GM19438 (cell line): ENCODE measurements around the gene IL1R1.
"Not testable (repeated sequence)": the region's sequence is repeated elsewhere in the genome, so short reads cannot be mapped to it uniquely, and the experiment has no call there.

Source experiments
- ATAC-seq: cut with Tn5 transposase; IDR thresholded peaks from one replicate; pipeline ENCODE4 v1.9.1; 2021; ENCODE audit warnings: low read depth; ENCODE audit not compliant: unreplicated experiment

Gene IL1R1

GRCh38 chr2:102110596-102111334, 31.8 kb upstream of the IL1R1 start:
- no peak for ATAC-seq

- no peak for ATAC-seq
Observed at GRCh38 chr2:102111823-102112222, 30.7 kb upstream of the IL1R1 start.

- ATAC-seq = no peak
Observed at GRCh38 chr2:102112271-102112670, 30.3 kb upstream of the IL1R1 start.

- ATAC-seq = no peak
Observed at GRCh38 chr2:102112692-102113665, 29.6 kb upstream of the IL1R1 start.

GRCh38 chr2:102114290-102114721, 28.2 kb upstream of the IL1R1 start:
- no peak for ATAC-seq

- ATAC-seq = no peak
Observed at GRCh38 chr2:102114851-102115497, 27.6 kb upstream of the IL1R1 start.

GRCh38 chr2:102116630-102117471, 25.7 kb upstream of the IL1R1 start:
- no peak for ATAC-seq

- no peak for ATAC-seq
Observed at GRCh38 chr2:102117472-102117858, 25.1 kb upstream of the IL1R1 start.

GRCh38 chr2:102119255-102119654, 23.3 kb upstream of the IL1R1 start:
- no peak for ATAC-seq

GRCh38 chr2:102120261-102120660, 22.3 kb upstream of the IL1R1 start:
- ATAC-seq = no peak

- ATAC-seq = no peak
Observed at GRCh38 chr2:102120701-102121159, 21.8 kb upstream of the IL1R1 start.

- no peak for ATAC-seq
Observed at GRCh38 chr2:102122115-102122514, 20.4 kb upstream of the IL1R1 start.

- no peak for ATAC-seq
Observed at GRCh38 chr2:102122909-102123308, 19.6 kb upstream of the IL1R1 start.

- not testable (repeated sequence) for ATAC-seq
Observed at GRCh38 chr2:102124421-102124820, 18.1 kb upstream of the IL1R1 start.

GRCh38 chr2:102126169-102126568, 16.4 kb upstream of the IL1R1 start:
- ATAC-seq = no peak

GRCh38 chr2:102126660-102127059, 15.9 kb upstream of the IL1R1 start:
- ATAC-seq = no peak

GRCh38 chr2:102129082-102129481, 13.5 kb upstream of the IL1R1 start:
- ATAC-seq = no peak

- no peak for ATAC-seq
Observed at GRCh38 chr2:102129951-102130646, 12.4 kb upstream of the IL1R1 start.

- ATAC-seq = no peak
Observed at GRCh38 chr2:102130647-102130991, 11.9 kb upstream of the IL1R1 start.

GRCh38 chr2:102131564-102131963, 11.0 kb upstream of the IL1R1 start:
- ATAC-seq = no peak
